ENCODE results near the gene LATS2.
A peak's percentile ranks its signal among the peaks of the same experiment; 100 is the strongest.

The LATS2 gene

GRCh38 chr13:21061029-21061763, at the start of gene LATS2:
LATS2 (minus strand) TSS chr13:21061586; CDS start chr13:21046026, 15,560 bp downstream.
- peak within 1 kb of the TSS; percentile 88 for H3K9ac ChIP-seq (ENCODE audit: low read length)
- TF ChIP-seq EZH2phosphoT487 (IDR thresholded peaks at IDR 0.05; ENCODE audit: low read depth) (no peak), CTCF (IDR thresholded peaks at IDR 0.05; ENCODE audit: low read depth, low read length) (peak; percentile 17; the same call in 1 of the 2 replicates)
- peak within 1 kb of the TSS; percentile 100 for H2AFZ ChIP-seq (ENCODE audit: low read depth, low read length)
- H3K79me2 ChIP-seq (ENCODE audit: low read length), result no peaks in the 10 kb centered on the region
- no peaks in the 10 kb centered on the region for H3K36me3 ChIP-seq (replicated peaks; ENCODE audit: low read depth, low read length)
- no peaks in the 10 kb centered on the region for H3K27me3 ChIP-seq (ENCODE audit: low read depth, low read length)
- peak within 1 kb of the TSS; percentile 95 for H3K4me3 ChIP-seq (ENCODE audit: low read length)
- H4K20me1 ChIP-seq (ENCODE audit: insufficient read depth, low read length), result no peaks in the 10 kb centered on the region
- H3K4me1 ChIP-seq (ENCODE audit: low read length), result 0 out of 2 replicates have a peak, but pooled peaks cover 4% of the 10 kb centered on the region
- no peaks in the 10 kb centered on the region for H3K9me3 ChIP-seq (ENCODE audit: insufficient read depth, low read length)
- H3K27ac ChIP-seq (ENCODE audit: low read length), result no peak within 1 kb of the TSS
- H3K4me2 ChIP-seq (ENCODE audit: low read length), result peak within 1 kb of the TSS; percentile 91

GRCh38 chr13:21109168-21109567, 47.8 kb upstream of the LATS2 start:
- H3K9me3 ChIP-seq (ENCODE audit: insufficient read depth, low read length), result no peaks in the 10 kb centered on the region
- peaks cover 3% of the 10 kb centered on the region; the same call in 1 of the 2 replicates for H3K4me1 ChIP-seq (ENCODE audit: low read length)
- H3K36me3 ChIP-seq (replicated peaks; ENCODE audit: low read depth, low read length), result no peaks in the 10 kb centered on the region

DNA sequence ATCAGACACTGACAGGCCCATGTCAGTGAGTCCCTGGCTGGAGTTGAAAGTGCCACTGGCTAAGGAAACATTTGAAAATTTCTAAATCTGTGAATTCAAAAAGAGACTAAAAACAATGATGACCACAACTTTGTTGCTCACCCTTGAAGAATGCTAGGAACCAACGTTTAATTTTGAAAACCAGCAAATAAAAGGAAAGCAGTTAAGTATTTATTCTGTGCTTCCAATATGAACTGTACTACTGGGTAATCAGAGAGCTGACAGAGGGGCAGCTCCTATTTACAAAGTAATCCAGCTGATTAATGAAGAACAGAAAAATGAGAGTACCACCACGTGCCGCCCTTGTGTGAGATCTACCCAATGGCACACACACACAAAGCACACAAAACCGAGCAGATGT, 44.7 kb upstream of the LATS2 start:
- no peaks in the 10 kb centered on the region for H3K9me3 ChIP-seq (ENCODE audit: insufficient read depth, low read length)
- H3K4me1 ChIP-seq (ENCODE audit: low read length), result peaks cover 3% of the 10 kb centered on the region; the same call in 1 of the 2 replicates
- no peak overlapping the region for H3K9ac ChIP-seq (ENCODE audit: low read length)
- H3K79me2 ChIP-seq (ENCODE audit: low read length), result no peaks in the 10 kb centered on the region
- no peaks in the 10 kb centered on the region for H3K36me3 ChIP-seq (replicated peaks; ENCODE audit: low read depth, low read length)
- TF ChIP-seq EZH2phosphoT487 (IDR thresholded peaks at IDR 0.05; ENCODE audit: low read depth) (no peak), CTCF (IDR thresholded peaks at IDR 0.05; ENCODE audit: low read depth, low read length) (no peak)
- peak overlapping the region; percentile 67 for H2AFZ ChIP-seq (ENCODE audit: low read depth, low read length)
- H3K27me3 ChIP-seq (ENCODE audit: low read depth, low read length), result no peaks in the 10 kb centered on the region
- H4K20me1 ChIP-seq (ENCODE audit: insufficient read depth, low read length), result no peaks in the 10 kb centered on the region
- H3K4me2 ChIP-seq (ENCODE audit: low read length), result no peak overlapping the region
- no peak overlapping the region for H3K27ac ChIP-seq (ENCODE audit: low read length)
- H3K4me3 ChIP-seq (ENCODE audit: low read length), result no peak overlapping the region

More at GRCh38 chr13:21109168-21109567, 47.8 kb upstream of the LATS2 start:
- H2AFZ ChIP-seq (ENCODE audit: low read depth, low read length), result no peak overlapping the region
- no peak overlapping the region for H3K4me2 ChIP-seq (ENCODE audit: low read length)
- TF ChIP-seq EZH2phosphoT487 (IDR thresholded peaks at IDR 0.05; ENCODE audit: low read depth), result no peak
- TF ChIP-seq CTCF (IDR thresholded peaks at IDR 0.05; ENCODE audit: low read depth, low read length), result no peak
- no peaks in the 10 kb centered on the region for H3K79me2 ChIP-seq (ENCODE audit: low read length)
- H3K27me3 ChIP-seq (ENCODE audit: low read depth, low read length), result no peaks in the 10 kb centered on the region
- no peak overlapping the region for H3K9ac ChIP-seq (ENCODE audit: low read length)
- no peak overlapping the region for H3K27ac ChIP-seq (ENCODE audit: low read length)
- H3K4me3 ChIP-seq (ENCODE audit: low read length), result no peak overlapping the region
- no peaks in the 10 kb centered on the region for H4K20me1 ChIP-seq (ENCODE audit: insufficient read depth, low read length)

DNA sequence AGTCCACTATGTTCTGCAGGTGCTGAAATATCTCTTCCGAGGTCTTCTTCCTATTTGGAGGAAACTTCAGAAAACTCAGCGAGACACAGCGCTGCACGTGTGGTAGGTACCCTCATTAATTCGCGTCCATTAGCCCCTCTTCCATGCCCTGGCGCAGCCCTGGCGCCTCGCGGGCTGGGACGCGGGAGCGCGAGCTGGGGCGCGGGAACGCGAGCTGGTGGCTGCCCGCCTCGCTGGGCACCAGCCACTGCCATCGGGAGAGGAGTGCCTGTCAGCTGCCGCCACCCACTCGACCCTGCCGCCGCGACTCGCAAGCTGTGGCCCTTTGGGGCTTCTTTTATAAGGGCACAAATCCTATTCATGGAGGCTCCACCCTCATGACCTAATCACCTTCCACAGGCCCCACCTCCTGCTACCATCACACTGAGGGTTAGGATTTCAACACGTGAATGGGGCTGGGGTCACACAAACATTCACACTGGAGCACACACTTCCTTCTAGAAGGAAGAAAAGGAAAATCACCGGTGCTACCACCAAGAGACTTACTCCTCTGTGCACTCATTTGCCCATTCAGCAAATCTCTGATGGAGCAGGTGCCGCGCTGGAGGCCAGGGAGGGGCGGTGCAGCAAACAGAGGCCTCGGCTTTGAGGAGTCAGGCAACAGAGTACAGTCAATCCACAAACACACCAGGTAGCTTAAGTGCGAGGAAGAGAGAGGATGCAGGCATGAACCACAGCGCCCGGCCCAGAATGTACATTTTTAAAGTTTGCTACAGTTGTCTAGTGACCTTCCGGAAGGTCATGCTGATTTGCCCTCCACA, 43.0 kb upstream of the LATS2 start:
- Histone ChIP-seq H3K27ac (ENCODE audit: low read length) (no peak overlapping the region), H3K4me1 (ENCODE audit: low read length) (no peaks in the 10 kb centered on the region)

More for the DNA sequence above, 43.0 kb upstream of the LATS2 start:
- Histone ChIP-seq H2AFZ (ENCODE audit: low read depth, low read length) (no peak overlapping the region), H3K9me3 (ENCODE audit: insufficient read depth, low read length) (no peaks in the 10 kb centered on the region), H4K20me1 (ENCODE audit: insufficient read depth, low read length) (no peaks in the 10 kb centered on the region), H3K79me2 (ENCODE audit: low read length) (no peaks in the 10 kb centered on the region), H3K4me2 (ENCODE audit: low read length) (no peak overlapping the region), H3K4me3 (ENCODE audit: low read length) (no peak overlapping the region), H3K9ac (ENCODE audit: low read length) (no peak overlapping the region), H3K36me3 (replicated peaks; ENCODE audit: low read depth, low read length) (no peaks in the 10 kb centered on the region), H3K27me3 (ENCODE audit: low read depth, low read length) (no peaks in the 10 kb centered on the region)
- TF ChIP-seq EZH2phosphoT487 (IDR thresholded peaks at IDR 0.05; ENCODE audit: low read depth) (no peak), CTCF (IDR thresholded peaks at IDR 0.05; ENCODE audit: low read depth, low read length) (no peak)
